LNCaP clone FGC (cell line): Measurements from ENCODE around the gene CCDC152.

ENCODE experiments used
- DNase-seq: peaks from one replicate; pipeline ENCODE4 v3.0.0-alpha.2; 2011; ENCODE audit warnings: low read depth
- H3K4me3 ChIP-seq: 2 replicates; pipeline ENCODE4 v1.5.1; 2011; ENCODE audit warnings: mild to moderate bottlenecking, low read depth, low read length, control low read depth
- TF ChIP-seq, protein P1 (sequence below): IDR thresholded peaks from 2 replicates; pipeline ENCODE4 v1.5.1; 2012; ENCODE audit warnings: mild to moderate bottlenecking; ENCODE audit not compliant: control insufficient read depth, insufficient read depth; ENCODE audit errors: extremely low read depth

The CCDC152 gene

DNA sequence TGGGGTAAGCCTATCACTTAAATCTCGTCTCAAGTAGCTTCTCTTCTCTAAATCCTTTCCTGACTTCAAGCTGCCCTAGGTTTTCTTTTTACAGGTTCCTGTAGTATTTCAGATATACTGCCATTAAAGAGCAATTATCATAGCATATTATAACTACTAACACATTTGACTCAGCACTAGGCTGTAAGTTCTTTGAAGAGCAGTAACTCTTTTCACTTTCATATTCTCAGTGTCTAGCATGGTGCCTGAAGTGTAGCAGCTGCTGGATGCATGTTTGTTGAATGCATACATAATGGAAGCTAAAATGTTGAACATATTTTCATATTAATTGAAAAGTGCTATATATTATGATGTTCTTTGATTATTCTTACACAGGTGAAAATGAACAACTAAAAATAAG, 22.5 kb downstream of the CCDC152 start:
- DNase-seq, result no peak
- H3K4me3 ChIP-seq, result no peak overlapping the region
- TF ChIP-seq, protein P1, sequence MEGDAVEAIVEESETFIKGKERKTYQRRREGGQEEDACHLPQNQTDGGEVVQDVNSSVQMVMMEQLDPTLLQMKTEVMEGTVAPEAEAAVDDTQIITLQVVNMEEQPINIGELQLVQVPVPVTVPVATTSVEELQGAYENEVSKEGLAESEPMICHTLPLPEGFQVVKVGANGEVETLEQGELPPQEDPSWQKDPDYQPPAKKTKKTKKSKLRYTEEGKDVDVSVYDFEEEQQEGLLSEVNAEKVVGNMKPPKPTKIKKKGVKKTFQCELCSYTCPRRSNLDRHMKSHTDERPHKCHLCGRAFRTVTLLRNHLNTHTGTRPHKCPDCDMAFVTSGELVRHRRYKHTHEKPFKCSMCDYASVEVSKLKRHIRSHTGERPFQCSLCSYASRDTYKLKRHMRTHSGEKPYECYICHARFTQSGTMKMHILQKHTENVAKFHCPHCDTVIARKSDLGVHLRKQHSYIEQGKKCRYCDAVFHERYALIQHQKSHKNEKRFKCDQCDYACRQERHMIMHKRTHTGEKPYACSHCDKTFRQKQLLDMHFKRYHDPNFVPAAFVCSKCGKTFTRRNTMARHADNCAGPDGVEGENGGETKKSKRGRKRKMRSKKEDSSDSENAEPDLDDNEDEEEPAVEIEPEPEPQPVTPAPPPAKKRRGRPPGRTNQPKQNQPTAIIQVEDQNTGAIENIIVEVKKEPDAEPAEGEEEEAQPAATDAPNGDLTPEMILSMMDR, result no peak

DNA sequence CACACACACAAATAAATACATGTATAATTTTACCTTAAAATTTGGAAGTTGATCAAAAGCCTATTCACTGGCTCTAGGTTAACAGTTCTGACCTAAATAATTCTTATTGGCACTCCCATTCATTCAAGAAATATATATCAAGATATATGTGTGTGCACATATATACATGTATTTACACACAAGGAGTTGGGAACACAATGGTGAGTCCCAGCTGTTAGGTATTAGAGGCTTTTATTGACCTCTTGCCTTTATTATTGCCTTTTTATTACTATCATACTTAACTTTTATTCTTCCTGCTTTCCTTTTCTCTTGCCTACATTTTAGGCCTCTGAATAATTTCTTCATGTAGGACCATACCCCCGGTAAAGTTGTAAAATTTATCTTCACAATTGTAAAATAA, 25.0 kb downstream of the CCDC152 start:
- no peak overlapping the region for H3K4me3 ChIP-seq
- no peak for DNase-seq
- TF ChIP-seq, protein P1, result no peak

DNA sequence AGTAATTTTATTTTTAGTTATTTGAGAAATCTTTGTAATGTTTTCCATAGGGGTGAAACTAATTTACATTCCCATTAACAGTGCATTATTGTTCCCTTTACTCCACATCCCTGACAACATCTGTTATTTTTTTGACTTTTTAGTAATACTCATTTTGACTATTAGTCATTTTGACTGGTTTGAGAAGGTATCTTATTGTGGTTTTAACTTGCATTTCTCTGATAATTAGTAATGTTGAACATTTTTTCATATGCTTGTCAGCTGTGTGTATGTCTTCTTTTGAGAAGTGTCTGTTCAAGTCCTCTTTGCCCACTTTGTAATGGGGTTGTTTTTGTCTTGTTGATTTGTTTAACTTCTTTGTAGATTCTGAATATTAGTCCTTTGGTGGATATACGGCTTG, 27.5 kb downstream of the CCDC152 start:
- no peak overlapping the region for H3K4me3 ChIP-seq
- DNase-seq, result no peak
- TF ChIP-seq, protein P1, result no peak

DNA sequence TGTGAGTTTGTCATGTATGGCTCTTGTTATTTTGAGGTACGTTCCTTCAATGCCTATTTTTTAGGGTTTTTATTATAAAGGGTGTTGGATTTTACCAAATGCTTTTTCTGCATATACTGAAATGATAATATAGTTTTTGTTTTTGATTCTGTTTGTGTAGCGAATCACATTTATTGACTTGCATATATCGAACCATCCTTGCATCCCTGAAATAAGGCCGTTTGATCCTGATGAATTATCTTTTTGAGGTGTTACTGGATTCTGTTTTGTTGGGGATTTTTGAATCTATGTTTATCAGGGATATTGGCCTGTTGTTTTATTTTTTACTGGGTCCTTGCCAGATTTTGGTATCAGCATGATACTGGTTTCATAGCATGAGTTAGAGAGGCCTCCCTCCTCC, 29.1 kb downstream of the CCDC152 start:
- no peak overlapping the region for H3K4me3 ChIP-seq
- TF ChIP-seq, protein P1, result no peak
- DNase-seq, result no peak

DNA sequence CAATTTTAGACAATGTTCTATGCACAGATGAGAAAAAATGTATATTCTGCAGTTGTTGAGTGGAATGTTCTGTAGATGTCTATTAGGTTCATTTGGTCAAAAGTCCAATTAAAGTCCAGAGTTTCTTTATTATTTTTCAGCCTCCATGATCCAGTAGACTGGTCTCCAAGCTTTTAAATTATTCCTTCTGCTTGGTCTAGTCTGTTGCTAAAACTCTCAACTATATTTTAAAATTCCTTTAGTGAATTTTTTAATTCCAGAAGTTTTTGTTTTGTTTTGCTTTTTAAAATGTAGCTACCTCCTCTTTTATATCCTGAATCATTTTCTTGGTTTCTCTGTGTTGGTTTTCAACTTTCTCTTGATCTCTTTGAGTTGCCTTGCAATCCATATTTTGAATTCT, 30.5 kb downstream of the CCDC152 start:
- H3K4me3 ChIP-seq, result no peak overlapping the region
- DNase-seq, result no peak
- TF ChIP-seq, protein P1, result no peak

DNA sequence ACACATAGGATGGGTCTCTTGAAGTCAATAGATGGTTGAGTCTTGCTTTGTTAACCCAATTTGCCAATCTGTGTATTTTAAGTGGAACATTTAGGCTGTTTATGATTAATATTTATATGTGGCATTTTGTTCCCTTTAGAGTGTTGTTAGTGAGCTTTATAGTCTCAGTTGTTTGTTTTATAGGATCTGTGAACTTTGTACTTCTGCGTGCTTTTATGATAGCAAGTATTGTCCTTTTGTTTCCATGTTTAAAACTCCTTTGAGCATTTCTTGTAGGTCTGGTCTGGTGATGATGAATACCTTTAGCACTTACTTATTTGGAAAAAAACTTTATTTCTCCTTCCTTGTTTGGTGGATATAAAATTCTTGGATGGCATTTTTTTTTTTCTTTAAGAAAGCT, 31.2 kb downstream of the CCDC152 start:
- H3K4me3 ChIP-seq, result no peak overlapping the region
- TF ChIP-seq, protein P1, result no peak
- no peak for DNase-seq

DNA sequence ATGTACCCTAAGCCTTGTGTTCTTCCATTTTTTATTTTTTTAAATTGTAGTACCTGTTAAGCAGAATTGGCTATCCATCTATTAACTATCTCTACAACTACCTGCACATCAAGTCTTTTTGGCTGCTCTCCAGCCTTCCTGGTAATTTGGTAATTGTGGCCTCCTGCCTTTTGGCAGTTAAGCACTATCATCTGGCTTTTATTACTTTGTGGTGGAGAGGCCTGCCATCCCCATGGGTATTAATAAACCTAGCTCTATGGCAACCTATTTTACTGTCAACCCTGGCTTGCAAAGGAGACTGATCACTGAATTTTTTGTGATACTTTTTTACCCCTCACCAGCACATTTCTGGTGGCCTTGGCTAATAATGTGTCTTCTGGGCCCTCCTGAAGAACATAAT, 34.5 kb downstream of the CCDC152 start:
- no peak for DNase-seq
- TF ChIP-seq, protein P1, result no peak
- H3K4me3 ChIP-seq, result no peak overlapping the region
